HEK293 (cell line): ENCODE results near the gene SLC46A1.

Experiments
- GFI1B ChIP-seq: fragments of 450-650 bp; formaldehyde crosslinking; IDR thresholded peaks from 2 replicates; pipeline ENCODE4 v1.5.1; 2016; ENCODE audit warnings: missing biosample characterization, missing genetic modification characterization
- ZBTB7A ChIP-seq: fragments of 450-650 bp; formaldehyde crosslinking; IDR thresholded peaks from 2 replicates; pipeline ENCODE4 v1.5.1; 2016; ENCODE audit warnings: low read depth, missing biosample characterization, missing genetic modification characterization
- ZNF335 ChIP-seq: fragments of 450-650 bp; formaldehyde crosslinking; conservative IDR thresholded peaks from 2 replicates; pipeline ENCODE4 v1.5.1; 2016; ENCODE audit warnings: missing biosample characterization, missing genetic modification characterization
- ZNF350 ChIP-seq: fragments of 450-650 bp; formaldehyde crosslinking; IDR thresholded peaks from 2 replicates; pipeline ENCODE4 v1.5.0; 2017; ENCODE audit warnings: missing biosample characterization, mild to moderate bottlenecking, missing genetic modification characterization
- ZSCAN23 ChIP-seq: fragments of 450-650 bp; formaldehyde crosslinking; IDR thresholded peaks from 2 replicates; pipeline ENCODE4 v1.5.1; 2016; ENCODE audit warnings: missing biosample characterization, missing genetic modification characterization
- TF ChIP-seq, protein P1 (sequence below): fragments of 450-650 bp; formaldehyde crosslinking; IDR thresholded peaks from 2 replicates; pipeline ENCODE4 v1.5.1; 2016; ENCODE audit warnings: missing biosample characterization, missing genetic modification characterization
- TF ChIP-seq, protein P2 (sequence below): fragments of 450-650 bp; formaldehyde crosslinking; IDR thresholded peaks from 2 replicates; pipeline ENCODE4 v1.5.1; 2016; ENCODE audit warnings: missing biosample characterization, missing genetic modification characterization
- TF ChIP-seq, protein P3 (sequence below): fragments of 450-650 bp; formaldehyde crosslinking; IDR thresholded peaks from 2 replicates; pipeline ENCODE4 v1.5.1; 2016; ENCODE audit warnings: missing biosample characterization, missing genetic modification characterization
- TF ChIP-seq, protein P4 (sequence below): fragments of 450-650 bp; formaldehyde crosslinking; IDR thresholded peaks from 2 replicates; pipeline ENCODE4 v1.5.1; 2017; ENCODE audit warnings: missing biosample characterization, missing genetic modification characterization

DNA sequence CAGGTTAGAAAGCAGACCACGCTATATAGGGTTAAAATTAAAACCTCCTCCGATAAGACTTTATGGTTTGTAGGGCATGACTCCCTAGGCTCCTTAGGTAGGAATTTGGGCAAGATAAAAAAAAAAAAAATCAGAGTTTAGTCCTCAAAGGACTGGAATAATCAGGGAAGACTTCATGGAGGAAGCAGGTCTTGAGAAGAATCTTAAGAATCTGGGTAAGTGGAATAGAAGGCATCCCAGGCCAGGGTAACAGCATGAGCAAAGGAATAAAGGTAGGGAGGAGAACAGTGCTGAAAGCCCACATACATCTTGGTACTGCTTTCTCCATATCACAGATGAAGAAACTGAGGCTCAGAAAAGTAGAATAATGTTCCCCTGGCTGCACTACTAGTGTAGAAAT, 15.4 kb downstream of the SLC46A1 start:
- TF ChIP-seq, protein P1, sequence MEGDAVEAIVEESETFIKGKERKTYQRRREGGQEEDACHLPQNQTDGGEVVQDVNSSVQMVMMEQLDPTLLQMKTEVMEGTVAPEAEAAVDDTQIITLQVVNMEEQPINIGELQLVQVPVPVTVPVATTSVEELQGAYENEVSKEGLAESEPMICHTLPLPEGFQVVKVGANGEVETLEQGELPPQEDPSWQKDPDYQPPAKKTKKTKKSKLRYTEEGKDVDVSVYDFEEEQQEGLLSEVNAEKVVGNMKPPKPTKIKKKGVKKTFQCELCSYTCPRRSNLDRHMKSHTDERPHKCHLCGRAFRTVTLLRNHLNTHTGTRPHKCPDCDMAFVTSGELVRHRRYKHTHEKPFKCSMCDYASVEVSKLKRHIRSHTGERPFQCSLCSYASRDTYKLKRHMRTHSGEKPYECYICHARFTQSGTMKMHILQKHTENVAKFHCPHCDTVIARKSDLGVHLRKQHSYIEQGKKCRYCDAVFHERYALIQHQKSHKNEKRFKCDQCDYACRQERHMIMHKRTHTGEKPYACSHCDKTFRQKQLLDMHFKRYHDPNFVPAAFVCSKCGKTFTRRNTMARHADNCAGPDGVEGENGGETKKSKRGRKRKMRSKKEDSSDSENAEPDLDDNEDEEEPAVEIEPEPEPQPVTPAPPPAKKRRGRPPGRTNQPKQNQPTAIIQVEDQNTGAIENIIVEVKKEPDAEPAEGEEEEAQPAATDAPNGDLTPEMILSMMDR: no peak
- TF ChIP-seq ZSCAN23 (tag by site-specific recombination): no peak
- no peak for TF ChIP-seq ZNF350
- TF ChIP-seq, protein P2, sequence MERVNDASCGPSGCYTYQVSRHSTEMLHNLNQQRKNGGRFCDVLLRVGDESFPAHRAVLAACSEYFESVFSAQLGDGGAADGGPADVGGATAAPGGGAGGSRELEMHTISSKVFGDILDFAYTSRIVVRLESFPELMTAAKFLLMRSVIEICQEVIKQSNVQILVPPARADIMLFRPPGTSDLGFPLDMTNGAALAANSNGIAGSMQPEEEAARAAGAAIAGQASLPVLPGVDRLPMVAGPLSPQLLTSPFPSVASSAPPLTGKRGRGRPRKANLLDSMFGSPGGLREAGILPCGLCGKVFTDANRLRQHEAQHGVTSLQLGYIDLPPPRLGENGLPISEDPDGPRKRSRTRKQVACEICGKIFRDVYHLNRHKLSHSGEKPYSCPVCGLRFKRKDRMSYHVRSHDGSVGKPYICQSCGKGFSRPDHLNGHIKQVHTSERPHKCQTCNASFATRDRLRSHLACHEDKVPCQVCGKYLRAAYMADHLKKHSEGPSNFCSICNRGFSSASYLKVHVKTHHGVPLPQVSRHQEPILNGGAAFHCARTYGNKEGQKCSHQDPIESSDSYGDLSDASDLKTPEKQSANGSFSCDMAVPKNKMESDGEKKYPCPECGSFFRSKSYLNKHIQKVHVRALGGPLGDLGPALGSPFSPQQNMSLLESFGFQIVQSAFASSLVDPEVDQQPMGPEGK: no peak
- TF ChIP-seq ZBTB7A: no peak
- TF ChIP-seq ZNF335: no peak
- no peak for TF ChIP-seq GFI1B (tag by site-specific recombination)
- TF ChIP-seq, protein P3, sequence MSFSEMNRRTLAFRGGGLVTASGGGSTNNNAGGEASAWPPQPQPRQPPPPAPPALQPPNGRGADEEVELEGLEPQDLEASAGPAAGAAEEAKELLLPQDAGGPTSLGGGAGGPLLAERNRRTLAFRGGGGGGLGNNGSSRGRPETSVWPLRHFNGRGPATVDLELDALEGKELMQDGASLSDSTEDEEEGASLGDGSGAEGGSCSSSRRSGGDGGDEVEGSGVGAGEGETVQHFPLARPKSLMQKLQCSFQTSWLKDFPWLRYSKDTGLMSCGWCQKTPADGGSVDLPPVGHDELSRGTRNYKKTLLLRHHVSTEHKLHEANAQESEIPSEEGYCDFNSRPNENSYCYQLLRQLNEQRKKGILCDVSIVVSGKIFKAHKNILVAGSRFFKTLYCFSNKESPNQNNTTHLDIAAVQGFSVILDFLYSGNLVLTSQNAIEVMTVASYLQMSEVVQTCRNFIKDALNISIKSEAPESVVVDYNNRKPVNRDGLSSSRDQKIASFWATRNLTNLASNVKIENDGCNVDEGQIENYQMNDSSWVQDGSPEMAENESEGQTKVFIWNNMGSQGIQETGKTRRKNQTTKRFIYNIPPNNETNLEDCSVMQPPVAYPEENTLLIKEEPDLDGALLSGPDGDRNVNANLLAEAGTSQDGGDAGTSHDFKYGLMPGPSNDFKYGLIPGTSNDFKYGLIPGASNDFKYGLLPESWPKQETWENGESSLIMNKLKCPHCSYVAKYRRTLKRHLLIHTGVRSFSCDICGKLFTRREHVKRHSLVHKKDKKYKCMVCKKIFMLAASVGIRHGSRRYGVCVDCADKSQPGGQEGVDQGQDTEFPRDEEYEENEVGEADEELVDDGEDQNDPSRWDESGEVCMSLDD (tag by site-specific recombination): no peak
- TF ChIP-seq, protein P4, sequence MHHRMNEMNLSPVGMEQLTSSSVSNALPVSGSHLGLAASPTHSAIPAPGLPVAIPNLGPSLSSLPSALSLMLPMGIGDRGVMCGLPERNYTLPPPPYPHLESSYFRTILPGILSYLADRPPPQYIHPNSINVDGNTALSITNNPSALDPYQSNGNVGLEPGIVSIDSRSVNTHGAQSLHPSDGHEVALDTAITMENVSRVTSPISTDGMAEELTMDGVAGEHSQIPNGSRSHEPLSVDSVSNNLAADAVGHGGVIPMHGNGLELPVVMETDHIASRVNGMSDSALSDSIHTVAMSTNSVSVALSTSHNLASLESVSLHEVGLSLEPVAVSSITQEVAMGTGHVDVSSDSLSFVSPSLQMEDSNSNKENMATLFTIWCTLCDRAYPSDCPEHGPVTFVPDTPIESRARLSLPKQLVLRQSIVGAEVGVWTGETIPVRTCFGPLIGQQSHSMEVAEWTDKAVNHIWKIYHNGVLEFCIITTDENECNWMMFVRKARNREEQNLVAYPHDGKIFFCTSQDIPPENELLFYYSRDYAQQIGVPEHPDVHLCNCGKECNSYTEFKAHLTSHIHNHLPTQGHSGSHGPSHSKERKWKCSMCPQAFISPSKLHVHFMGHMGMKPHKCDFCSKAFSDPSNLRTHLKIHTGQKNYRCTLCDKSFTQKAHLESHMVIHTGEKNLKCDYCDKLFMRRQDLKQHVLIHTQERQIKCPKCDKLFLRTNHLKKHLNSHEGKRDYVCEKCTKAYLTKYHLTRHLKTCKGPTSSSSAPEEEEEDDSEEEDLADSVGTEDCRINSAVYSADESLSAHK (tag by site-specific recombination): no peak
